GM12864 (cell line): Measurements from ENCODE around the gene PNPLA7.

ENCODE experiments used
- DNase-seq: peaks from one replicate; pipeline ENCODE4 v3.0.0-alpha.2; 2011; ENCODE audit warnings: low read depth
- H3K4me3 ChIP-seq: 2 replicates; pipeline ENCODE4 v1.5.1; 2011; ENCODE audit warnings: mild to moderate bottlenecking, low read depth, low read length, control low read depth
- CTCF ChIP-seq: IDR thresholded peaks from 2 replicates; pipeline ENCODE4 v1.5.1; 2011; ENCODE audit warnings: low read depth, mild to moderate bottlenecking, moderate library complexity, low read length, control low read depth, inconsistent platforms; ENCODE audit errors: missing control alignments

Gene PNPLA7

GRCh38 chr9:137488906-137489305 is 61.3 kb downstream of the PNPLA7 start:
- TF ChIP-seq CTCF = no peak
- DNase-seq = no peak
- no peak overlapping the region for H3K4me3 ChIP-seq

GRCh38 chr9:137488327-137488653 is 61.9 kb downstream of the PNPLA7 start:
- no peak for TF ChIP-seq CTCF
- H3K4me3 ChIP-seq = no peak overlapping the region
- no peak for DNase-seq

GRCh38 chr9:137487454-137488326 is 62.5 kb downstream of the PNPLA7 start:
- no peak overlapping the region for H3K4me3 ChIP-seq
- no peak for TF ChIP-seq CTCF
- DNase-seq = no peak

- no peak for DNase-seq
- H3K4me3 ChIP-seq = no peak overlapping the region
- TF ChIP-seq CTCF = no peak
Observed at GRCh38 chr9:137486545-137487453, 63.4 kb downstream of the PNPLA7 start.

- DNase-seq = no peak
- TF ChIP-seq CTCF = no peak
- H3K4me3 ChIP-seq = no peak overlapping the region
Observed at GRCh38 chr9:137486141-137486490, 64.1 kb downstream of the PNPLA7 start.

GRCh38 chr9:137485343-137486140 is 64.7 kb downstream of the PNPLA7 start:
- DNase-seq = no peak
- no peak for TF ChIP-seq CTCF
- H3K4me3 ChIP-seq = no peak overlapping the region
